H1 (cell line): ENCODE data around the gene GTF2A1. TPM values are rescaled to one million over a fixed set of nuclear protein-coding genes. Genes with fewer than 3 reads are reported as not detected.
A peak's percentile ranks its signal among the peaks of the same experiment; 100 is the strongest.

ENCODE experiments used
- CTCF ChIA-PET: fragments of 300-600 bp; sonication (Branson Sonifier 250); formaldehyde crosslinking; loops from one replicate; lab custom pipeline; 2021; ENCODE audit not compliant: partially characterized antibody; lab: Charles Lee
- POLR2A ChIA-PET: fragments of 300-600 bp; sonication (Branson Sonifier 250); formaldehyde crosslinking; loops from one replicate; lab custom pipeline; 2021; ENCODE audit warnings: inconsistent platforms; ENCODE audit not compliant: partially characterized antibody; lab: Charles Lee
- DNase-seq, 2 experiments: peaks; one replicate each; pipeline versions ENCODE4 v3.0.0 to v3.0.0-alpha.2; 2010 to 2022; ENCODE audit warnings: low spot score in 2 of 2, low read depth in 1 of 2, mixed read lengths in 1 of 2
- FAIRE-seq: peaks from 2 replicates; lab custom pipeline; 2011; peaks lifted over from hg19 to GRCh38; lab: Jason Lieb, UNC
- H2AFZ ChIP-seq: 2 replicates; pipeline ENCODE4 v1.8.1; 2012; ENCODE audit warnings: low read length, inconsistent platforms
- H2AK5ac ChIP-seq: 2 replicates; pipeline ENCODE4 v1.6.1; 2013; ENCODE audit warnings: low read depth, low read length
- H2BK120ac ChIP-seq: replicated peaks from 2 replicates; pipeline ENCODE3; 2013; ENCODE audit warnings: low read depth, low read length, inconsistent platforms
- H2BK12ac ChIP-seq: 2 replicates; pipeline ENCODE4 v1.6.1; 2013; ENCODE audit warnings: low read depth, low read length
- H2BK15ac ChIP-seq: 2 replicates; pipeline ENCODE4 v1.6.1; 2013; ENCODE audit warnings: low read length
- H2BK20ac ChIP-seq: 2 replicates; pipeline ENCODE4 v1.6.1; 2013; ENCODE audit warnings: low read length
- H2BK5ac ChIP-seq: 2 replicates; pipeline ENCODE4 v1.6.1; 2013; ENCODE audit warnings: low read depth, low read length
- H3K14ac ChIP-seq: 2 replicates; pipeline ENCODE4 v1.6.1; 2013; ENCODE audit warnings: inconsistent platforms; ENCODE audit not compliant: insufficient read length
- H3K18ac ChIP-seq: 2 replicates; pipeline ENCODE4 v1.6.1; 2013; ENCODE audit warnings: low read length; ENCODE audit errors: extremely low read depth
- H3K23ac ChIP-seq: 2 replicates; pipeline ENCODE4 v1.6.1; 2013; ENCODE audit warnings: inconsistent platforms; ENCODE audit not compliant: insufficient read length
- H3K23me2 ChIP-seq: 2 replicates; pipeline ENCODE4 v1.6.1; 2013; ENCODE audit warnings: low read depth, low read length
- H3K27ac ChIP-seq: 2 replicates; pipeline ENCODE4 v1.6.1; 2011; ENCODE audit warnings: low read depth, low read length, inconsistent platforms
- H3K27me3 ChIP-seq, 4 experiments: replicated peaks in 1 of 4; 1 replicate in 1 of 4; 2 replicates in 3 of 4; pipeline versions ENCODE4 v1.6.1 to v1.8.1; 2011 to 2013; ENCODE audit warnings: low read length in 3 of 4, mild to moderate bottlenecking in 3 of 4, inconsistent platforms in 2 of 4, mixed read lengths in 2 of 4, moderate library complexity in 1 of 4; ENCODE audit not compliant: control insufficient read depth in 3 of 4, insufficient read depth in 3 of 4; ENCODE audit errors: extremely low read depth in 1 of 4
- H3K36me3 ChIP-seq, 4 experiments: 2 replicates each; pipeline versions ENCODE4 v1.6.1 to v1.8.1; 2011 to 2013; ENCODE audit warnings: mild to moderate bottlenecking in 4 of 4, low read length in 3 of 4, moderate library complexity in 2 of 4, control low read depth in 1 of 4, inconsistent platforms in 1 of 4; ENCODE audit not compliant: insufficient read depth in 4 of 4, control insufficient read depth in 2 of 4
- H3K4ac ChIP-seq: replicated peaks from 2 replicates; pipeline ENCODE3; 2013; ENCODE audit warnings: low read length, low read depth, mixed read lengths, inconsistent platforms; ENCODE audit not compliant: insufficient read length
- H3K4me1 ChIP-seq, 4 experiments: replicated peaks in 1 of 4; 1 replicate in 1 of 4; 2 replicates in 3 of 4; pipeline versions ENCODE4 v1.6.1 to v1.8.1; 2011 to 2013; ENCODE audit warnings: low read length in 3 of 4, inconsistent platforms in 2 of 4, mixed read lengths in 1 of 4; ENCODE audit not compliant: insufficient read depth in 4 of 4, control insufficient read depth in 3 of 4
- H3K4me2 ChIP-seq, 2 experiments: 2 replicates each; pipeline versions ENCODE4 v1.6.1 to v1.8.1; 2011 to 2013; ENCODE audit warnings: low read depth in 2 of 2, low read length in 2 of 2, control low read depth in 1 of 2, inconsistent platforms in 1 of 2, mild to moderate bottlenecking in 1 of 2; ENCODE audit not compliant: insufficient read depth in 1 of 2
- H3K4me3 ChIP-seq, 4 experiments: fragments of 200-600, 300-600 bp in 1 of 4; sonication (generic), shearing (Covaris generic), sonication (Bioruptor Twin) in 1 of 4; 2 replicates each; pipeline versions ENCODE4 v1.5.1 to v1.8.1; 2011 to 2016; ENCODE audit warnings: low read length in 4 of 4, low read depth in 3 of 4, control low read depth in 2 of 4, inconsistent platforms in 2 of 4, mild to moderate bottlenecking in 2 of 4, mixed read lengths in 1 of 4, moderate library complexity in 1 of 4; ENCODE audit not compliant: insufficient read depth in 2 of 4; ENCODE audit errors: extremely low read depth in 1 of 4
- H3K56ac ChIP-seq: replicated peaks from 2 replicates; pipeline ENCODE3; 2013; ENCODE audit warnings: low read depth, mild to moderate bottlenecking, mixed read lengths, low read length, inconsistent platforms; ENCODE audit not compliant: insufficient read length
- H3K79me1 ChIP-seq: 2 replicates; pipeline ENCODE4 v1.6.1; 2013; ENCODE audit warnings: low read depth, low read length, control low read depth
- H3K79me2 ChIP-seq, 2 experiments: 2 replicates each; pipeline versions ENCODE4 v1.6.1 to v1.8.1; 2012 to 2013; ENCODE audit warnings: low read length in 2 of 2, mild to moderate bottlenecking in 2 of 2, inconsistent platforms in 1 of 2; ENCODE audit not compliant: insufficient read depth in 2 of 2, control insufficient read depth in 1 of 2
- H3K9ac ChIP-seq, 4 experiments: replicated peaks in 1 of 4; 1 replicate in 1 of 4; 2 replicates in 3 of 4; pipeline versions ENCODE4 v1.6.1 to v1.8.1; 2011 to 2013; ENCODE audit warnings: low read depth in 3 of 4, low read length in 3 of 4, control low read depth in 2 of 4, mild to moderate bottlenecking in 2 of 4, moderate library complexity in 2 of 4, inconsistent platforms in 1 of 4; ENCODE audit errors: extremely low read depth in 1 of 4
- H3K9me3 ChIP-seq, 2 experiments: 2 replicates each; pipeline versions ENCODE4 v1.6.1 to v1.8.1; 2012 to 2013; ENCODE audit warnings: mild to moderate bottlenecking in 2 of 2, moderate library complexity in 2 of 2, control low read depth in 1 of 2, inconsistent platforms in 1 of 2, low read depth in 1 of 2, low read length in 1 of 2, mixed read lengths in 1 of 2; ENCODE audit not compliant: insufficient read depth in 2 of 2
- H4K20me1 ChIP-seq, 2 experiments: replicated peaks in 1 of 2; 2 replicates each; pipeline versions ENCODE3 to v1.8.1; 2011 to 2013; ENCODE audit warnings: inconsistent platforms in 2 of 2, low read length in 2 of 2, mild to moderate bottlenecking in 1 of 2; ENCODE audit not compliant: insufficient read depth in 2 of 2, control insufficient read depth in 1 of 2
- H4K5ac ChIP-seq: 2 replicates; pipeline ENCODE4 v1.6.1; 2013; ENCODE audit warnings: low read length, low read depth, mixed read lengths, inconsistent platforms; ENCODE audit not compliant: insufficient read length
- H4K8ac ChIP-seq: 2 replicates; pipeline ENCODE4 v1.8.0; 2013; ENCODE audit warnings: mild to moderate bottlenecking, moderate library complexity, low read length, inconsistent platforms; ENCODE audit not compliant: insufficient read depth; ENCODE audit errors: extremely low read depth
- H4K91ac ChIP-seq: replicated peaks from 2 replicates; pipeline ENCODE3; 2013; ENCODE audit warnings: low read length, mixed read lengths, inconsistent platforms; ENCODE audit not compliant: insufficient read length
- CREB1 ChIP-seq: IDR thresholded peaks from 2 replicates; pipeline ENCODE4 v1.6.1; 2012; ENCODE audit warnings: inconsistent platforms
- EP300 ChIP-seq, 2 experiments: IDR thresholded peaks; 1 replicate in 1 of 2; 2 replicates in 1 of 2; pipeline ENCODE4 v1.6.1; 2011 to 2012; ENCODE audit warnings: low read depth in 2 of 2, low read length in 2 of 2, mild to moderate bottlenecking in 2 of 2, borderline replicate concordance in 1 of 2, inconsistent platforms in 1 of 2, moderate library complexity in 1 of 2
- GTF2F1 ChIP-seq: IDR thresholded peaks from 2 replicates; pipeline ENCODE4 v1.6.1; 2012; ENCODE audit warnings: low read depth, low read length, improper control_type of control experiment, borderline replicate concordance
- KDM4A ChIP-seq: IDR thresholded peaks from one replicate; pipeline ENCODE4 v1.7.1; 2012; ENCODE audit warnings: low read depth, mild to moderate bottlenecking, moderate library complexity, low read length, inconsistent platforms; ENCODE audit not compliant: severe bottlenecking
- NRF1 ChIP-seq: IDR thresholded peaks from 2 replicates; pipeline ENCODE4 v1.6.1; 2011; ENCODE audit warnings: mild to moderate bottlenecking, low read depth, low read length, improper control_type of control experiment
- POU5F1 ChIP-seq: IDR thresholded peaks from 2 replicates; pipeline ENCODE4 v1.6.1; 2011; ENCODE audit warnings: low read depth, mild to moderate bottlenecking, low read length, moderate library complexity
- RBBP5 ChIP-seq: IDR thresholded peaks from 2 replicates; pipeline ENCODE4 v1.7.1; 2012; ENCODE audit warnings: low read depth, mild to moderate bottlenecking, inconsistent platforms, low read length, moderate library complexity, borderline replicate concordance
- SIX5 ChIP-seq: IDR thresholded peaks from 2 replicates; pipeline ENCODE4 v1.6.1; 2011; ENCODE audit warnings: mild to moderate bottlenecking, low read depth, low read length
- SP1 ChIP-seq: IDR thresholded peaks from 2 replicates; pipeline ENCODE4 v1.6.1; 2011; ENCODE audit warnings: low read depth, low read length
- SP2 ChIP-seq: IDR thresholded peaks from 2 replicates; pipeline ENCODE4 v1.6.1; 2012; ENCODE audit warnings: mild to moderate bottlenecking, low read length, inconsistent platforms
- TAF1 ChIP-seq: IDR thresholded peaks from 2 replicates; pipeline ENCODE4 v1.6.1; 2011; ENCODE audit warnings: mild to moderate bottlenecking, low read depth, low read length
- TAF7 ChIP-seq: optimal IDR thresholded peaks from 2 replicates; pipeline ENCODE3; 2011; ENCODE audit warnings: low read depth, mild to moderate bottlenecking, inconsistent platforms, low read length, moderate library complexity, borderline replicate concordance
- WGBS, 2 experiments: shearing (Covaris generic) in 1 of 2; methylation state at CpG; one replicate each; pipeline versions ENCODE4 v1.1.6 to v1.1.7; 2013 to 2015; ENCODE audit warnings: low lambda C conversion rate in 2 of 2, mixed read lengths in 2 of 2, inconsistent platforms in 1 of 2, low coverage in 1 of 2, missing lambda C conversion rate in 1 of 2; ENCODE audit not compliant: insufficient replicate concordance in 2 of 2, insufficient coverage in 1 of 2, insufficient read length in 1 of 2; ENCODE audit errors: extremely low coverage in 1 of 2, missing lambda C conversion rate in 1 of 2; 5-methylcytosine and 5-hydroxymethylcytosine counted together
- polyA plus RNA-seq, 7 experiments: library from polyadenylated mRNA; depleted of rRNA in 3 of 7; stranded (reverse) in 5 of 7; unstranded in 2 of 7; fragments of >200 nt in 5 of 7; fragments of 200-250 nt in 2 of 7; gene quantifications; 1 replicate in 5 of 7; 2 replicates in 1 of 7; 4 replicates in 1 of 7; pipeline versions ENCODE4 v1.2.1 to v1.2.3, GENCODE V29; 2011 to 2013; ENCODE audit warnings: missing spikeins in 2 of 7, mixed read lengths in 2 of 7
- total RNA-seq: library from RNA; stranded (reverse); fragmentation: NEBNext Ultra II Directional; extraction: Animal tissue kit (Norgen Biotek cat#: 25700); gene quantifications from 2 replicates; pipeline ENCODE4 v1.2.1, GENCODE V29; 2021

GTF2A1 gene
- total and polyA plus RNA-seq, 2 of the 8 experiments (the other 6 are each of a cell fraction or from before 2014, with no cell fraction given), result 24.1 to 57.8 TPM

GRCh38 chr14:81170104-81170828 lies 50.5 kb downstream of the GTF2A1 start:
- peak overlapping the region; percentile 97; the same call in 1 of the 2 replicates for H2BK15ac ChIP-seq
- peak overlapping the region; percentile 36 for H2BK120ac ChIP-seq
- peak overlapping the region; percentile 44 for H3K4ac ChIP-seq
- H3K4me3 ChIP-seq, result peak overlapping the region; percentile 49 to 85 (median 83)
- H3K23ac ChIP-seq, result no peak overlapping the region
- peaks cover 0 to 5% (median 0%) of the 10 kb centered on the region in 4 experiments; a peak in 2 of 7 replicates for H3K4me1 ChIP-seq
- no peaks in the 10 kb centered on the region for H3K79me1 ChIP-seq
- peak overlapping the region; percentile 90 for H4K5ac ChIP-seq
- peak overlapping the region; percentile 56; the same call in 1 of the 2 replicates for H2BK12ac ChIP-seq
- no peaks in the 10 kb centered on the region; a peak in 1 of 8 replicates for H3K36me3 ChIP-seq
- H3K18ac ChIP-seq, result peak overlapping the region; percentile 100
- peaks cover 5% of the 10 kb centered on the region; the same call in 1 of the 2 replicates for H3K23me2 ChIP-seq
- H3K9me3 ChIP-seq, result no peaks in the 10 kb centered on the region
- peak; percentile 79 for FAIRE-seq
- H2AK5ac ChIP-seq, result no peak overlapping the region
- peak overlapping the region; percentile 96 for H4K91ac ChIP-seq
- peak; percentile 43 to 86 for DNase-seq
- WGBS, 2 experiments, result 2% methylated on average over 25 of the region's 28 CpGs; no CpG with 5 or more reads in 1 of the 2 experiments
- peak overlapping the region; percentile 92 for H4K8ac ChIP-seq
- POLR2A ChIA-PET, result interaction anchor here (0.7 to 3.0 kb wide), 6 partner anchors 25 to 99 kb away, joined by 3 to 15 read pairs (median 3); partner anchors contain the start of gene GTF2A1
- no peaks in the 10 kb centered on the region for H3K79me2 ChIP-seq
- no peak overlapping the region for H3K14ac ChIP-seq
- H2BK5ac ChIP-seq, result peak overlapping the region; percentile 95
- H3K4me2 ChIP-seq, result peak overlapping the region; percentile 75 to 95
- peak overlapping the region; percentile 95 for H2AFZ ChIP-seq
- H4K20me1 ChIP-seq, result no peaks in the 10 kb centered on the region
- H3K27me3 ChIP-seq, result no peaks in the 10 kb centered on the region
- peak overlapping the region; percentile 34 for H3K56ac ChIP-seq
- CTCF ChIA-PET, result interaction anchor here (0.7 to 4.5 kb wide), 39 partner anchors 10 to 323 kb away, joined by 3 to 65 read pairs (median 4); partner anchors contain the start of gene TSHR
- peak overlapping the region; percentile 61 to 81 (median 76) for H3K9ac ChIP-seq
- H3K27ac ChIP-seq, result peak overlapping the region; percentile 85
- no peak overlapping the region for H2BK20ac ChIP-seq
- TF ChIP-seq CREB1 (no peak), TAF1 (peak; percentile 79), EP300 (IDR thresholded peaks at IDR 0.05; ENCODE audit: borderline replicate concordance in 1 of 2, low read depth in 2 of 2, low read length in 2 of 2) (no peak), GTF2F1 (no peak), KDM4A (peak; percentile 87), SIX5 (no peak), POU5F1 (no peak), TAF7 (peak; percentile 58), SP2 (no peak), NRF1 (peak; percentile 74), SP1 (no peak), RBBP5 (peak; percentile 83; the same call in 1 of the 2 replicates)
